T-helper 1 cell (primary cell): ENCODE data around the gene ISG20L2.

Experiments used
- DNase-seq, 5 donors: peaks; one replicate each; pipeline ENCODE4 v3.0.0-alpha.2; 2012 to 2020

Gene ISG20L2

DNA sequence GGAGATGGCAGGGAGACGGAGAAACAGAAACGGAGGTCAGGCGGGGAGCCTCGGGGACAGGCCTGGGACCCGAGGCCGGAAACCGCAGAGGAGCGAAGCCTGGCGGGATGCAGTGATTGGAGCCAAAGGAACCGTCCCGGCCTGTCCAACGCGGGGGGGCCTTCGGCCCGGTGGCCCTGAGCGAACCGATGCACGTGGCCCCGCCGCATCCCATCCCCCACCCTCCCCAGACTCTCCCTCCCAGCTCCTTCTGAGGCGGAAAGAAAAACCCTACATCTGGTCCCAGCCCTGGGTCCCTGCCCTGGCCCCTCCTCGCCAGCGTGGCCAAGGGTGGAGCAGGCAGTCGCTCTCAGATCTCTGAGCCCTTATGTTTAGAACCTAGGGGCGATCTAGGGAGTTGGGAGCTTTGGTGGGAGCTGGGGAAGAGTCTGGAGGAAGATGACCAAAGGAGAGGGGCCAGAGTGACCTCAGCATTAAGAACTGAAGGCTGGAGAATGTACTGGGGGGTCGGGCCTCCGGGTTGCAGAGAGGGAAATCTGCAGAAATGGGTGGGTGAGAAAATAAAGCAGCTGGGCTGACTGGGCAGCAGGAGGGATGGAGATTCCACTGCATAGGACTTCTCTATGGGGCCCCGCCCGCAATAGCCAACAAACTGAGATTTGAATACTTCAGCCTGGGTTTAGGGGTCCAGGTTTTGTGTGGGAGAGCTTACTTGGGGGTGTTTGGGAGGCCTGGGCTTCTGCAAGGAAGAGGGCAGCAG lies 21.7 kb downstream of the ISG20L2 start:
- peak in 1 of 5 donors; percentile 22 for DNase-seq

DNA sequence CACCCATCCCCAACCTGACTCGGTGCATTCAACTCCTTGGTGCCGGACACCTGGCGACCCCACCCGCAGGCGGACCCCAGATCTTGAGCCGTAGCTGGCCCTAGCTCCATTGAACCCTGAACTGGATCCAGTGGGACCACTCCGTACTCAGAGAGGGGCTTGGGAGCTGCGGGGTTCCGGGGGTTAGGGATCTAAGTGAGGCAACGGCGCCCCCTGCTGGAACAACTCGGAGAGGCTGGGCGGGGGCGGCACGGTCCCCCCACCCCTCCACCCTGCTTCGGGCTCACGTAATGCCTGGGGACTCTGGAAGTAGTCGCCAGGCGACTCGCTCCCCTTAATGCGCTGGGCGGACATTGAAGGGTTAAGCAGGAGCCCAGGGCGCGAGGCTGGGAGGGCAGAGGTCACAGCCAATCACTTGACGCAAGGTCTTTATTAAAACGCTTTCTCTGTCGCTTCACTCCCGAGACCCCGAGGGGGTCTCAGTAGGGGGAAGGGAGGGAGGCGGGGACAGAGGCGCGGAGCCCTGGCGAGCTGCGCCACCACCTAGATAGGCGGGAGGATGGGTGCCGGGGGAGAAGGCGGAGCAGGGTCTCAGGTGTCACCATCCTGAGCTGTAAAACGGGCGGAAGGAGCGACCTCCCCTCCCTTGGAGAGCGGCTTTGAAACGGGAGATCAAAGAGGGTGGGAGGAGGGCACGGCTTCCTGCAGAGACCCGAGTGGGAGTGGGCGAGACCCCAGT lies 22.5 kb downstream of the ISG20L2 start:
- peak; percentile 45 to 66 (median 58) for DNase-seq

GRCh38 chr1:156705321-156705917 lies 23.1 kb downstream of the ISG20L2 start, which contains the start of gene CRABP2:
Gene CRABP2, minus strand, starts transcription at chr1:156705583. Its CDS starts 137 bp downstream, at chr1:156705446.
- DNase-seq = peak in 2 of 5 donors; percentile 23 to 30

DNA sequence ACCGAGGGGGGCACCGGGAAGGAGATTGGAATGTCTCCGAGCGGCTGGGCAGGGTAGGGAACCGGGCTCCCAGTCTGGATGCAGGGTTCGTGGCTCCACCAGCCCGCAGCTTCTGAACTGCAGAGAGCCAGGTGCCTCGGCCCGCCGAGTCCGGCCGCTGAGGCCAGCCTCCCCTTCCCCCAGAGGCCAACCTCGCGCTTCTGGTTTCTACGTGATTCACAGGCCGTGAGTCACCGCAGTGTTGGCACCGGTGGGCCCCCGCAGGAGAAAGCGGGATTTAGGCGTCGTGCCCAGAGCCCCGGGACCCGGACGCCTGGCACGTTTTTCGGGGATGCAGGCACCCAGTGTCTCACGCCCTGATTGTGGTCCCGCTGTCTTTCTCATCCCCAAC lies 23.6 kb downstream of the ISG20L2 start:
- no peak for DNase-seq

- no peak for DNase-seq
These were observed 24.3 kb downstream of the ISG20L2 start for GRCh38 chr1:156704166-156704711.

- DNase-seq = no peak
These were observed 24.8 kb downstream of the ISG20L2 start for GRCh38 chr1:156703741-156704140.

DNA sequence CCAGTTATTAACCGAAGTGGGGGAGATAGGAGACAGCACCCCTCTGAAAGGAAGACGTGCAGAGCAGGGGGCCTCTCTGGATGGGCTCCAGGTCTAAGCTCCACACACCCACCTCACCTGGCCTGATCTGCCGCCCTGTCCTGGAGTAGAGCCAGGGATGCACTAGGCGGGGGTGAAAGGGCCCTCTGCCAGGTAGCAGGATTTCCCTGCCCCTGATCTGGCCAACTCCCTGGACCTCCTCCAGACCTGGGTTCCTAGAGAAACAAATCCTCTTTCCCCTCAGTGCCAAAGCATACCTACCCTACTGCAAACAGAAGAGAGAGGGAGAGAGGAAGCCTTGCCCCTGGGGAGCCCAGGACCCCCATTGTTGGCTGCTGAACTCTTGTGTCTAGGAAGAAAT lies 25.2 kb downstream of the ISG20L2 start:
- DNase-seq = no peak

DNA sequence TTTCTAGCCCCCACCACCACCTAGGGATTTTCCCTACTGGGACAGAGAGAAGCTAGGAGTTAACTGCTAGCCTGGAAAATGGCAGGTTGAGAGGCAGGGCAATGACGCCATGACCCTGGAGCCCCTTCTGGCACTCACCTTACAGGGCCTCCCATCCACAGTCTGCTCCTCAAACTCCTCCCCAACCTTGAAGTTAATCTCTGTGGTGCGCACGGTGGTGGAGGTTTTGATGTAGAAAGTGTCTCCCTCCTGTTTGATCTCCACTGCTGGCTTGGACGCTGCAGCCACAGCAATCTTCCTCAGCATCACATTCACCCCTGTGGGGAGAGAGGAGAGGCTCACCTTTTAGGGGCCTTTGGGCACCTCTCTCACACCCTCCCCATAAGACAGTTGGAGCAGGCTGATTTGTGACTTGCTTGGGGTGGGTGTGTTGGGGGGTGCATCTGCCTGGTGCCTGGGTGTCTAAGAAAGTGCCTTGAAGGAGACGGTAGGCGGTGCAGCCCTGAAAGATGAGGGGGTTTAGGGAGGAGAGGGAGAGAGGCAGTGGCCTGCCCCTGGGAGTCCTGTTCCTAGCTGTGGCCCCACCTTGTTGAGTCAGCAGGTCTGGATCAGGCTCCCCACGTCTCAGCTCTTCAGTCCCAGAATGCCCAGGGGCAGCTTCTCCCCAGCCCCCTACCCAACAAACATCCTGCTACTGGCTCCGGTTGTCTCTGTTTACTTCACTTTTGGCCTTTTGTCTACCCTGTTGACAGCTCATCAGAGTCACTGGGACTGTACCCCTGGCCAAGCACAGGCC lies 27.6 kb downstream of the ISG20L2 start:
- no peak for DNase-seq

GRCh38 chr1:156698995-156699394 lies 29.6 kb downstream of the ISG20L2 start:
- DNase-seq = no peak

- no peak for DNase-seq
These were observed 31.1 kb downstream of the ISG20L2 start for GRCh38 chr1:156697481-156697880.

DNA sequence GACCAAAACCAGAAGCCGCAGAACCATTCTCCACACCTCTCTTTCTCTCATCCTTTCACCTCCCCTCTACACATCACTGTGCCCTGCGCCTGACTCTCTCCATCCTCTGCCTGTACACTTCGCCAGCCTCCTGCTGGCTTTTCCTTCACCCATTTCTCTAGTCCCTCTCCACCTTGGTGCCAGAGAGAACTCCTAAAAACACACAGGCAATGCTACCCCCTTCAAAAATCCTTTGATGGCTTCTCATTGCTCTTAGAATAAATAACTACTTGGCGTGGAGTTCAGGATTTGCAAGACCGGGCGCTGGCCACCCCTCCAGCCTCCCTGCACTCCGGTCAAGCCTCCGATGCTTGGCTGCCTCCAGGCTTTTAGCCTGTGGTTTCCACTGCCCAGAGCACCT lies 31.8 kb downstream of the ISG20L2 start:
- DNase-seq = no peak

DNA sequence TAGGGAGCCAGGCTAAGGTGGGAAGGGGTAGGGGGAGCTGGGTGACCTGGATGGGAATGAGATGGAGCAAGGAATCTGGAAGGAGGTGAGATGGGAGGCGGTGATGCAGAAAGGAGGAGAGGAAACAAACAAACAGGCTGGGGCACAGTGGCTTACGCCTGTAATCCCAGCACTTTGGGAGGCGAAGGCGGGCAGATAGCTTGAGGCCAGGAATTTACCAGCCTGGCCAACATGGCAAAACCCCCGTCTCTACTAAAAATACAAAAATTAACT lies 33.9 kb downstream of the ISG20L2 start:
- DNase-seq = no peak

- DNase-seq = no peak
These were observed 34.5 kb downstream of the ISG20L2 start for GRCh38 chr1:156693848-156694689.

DNA sequence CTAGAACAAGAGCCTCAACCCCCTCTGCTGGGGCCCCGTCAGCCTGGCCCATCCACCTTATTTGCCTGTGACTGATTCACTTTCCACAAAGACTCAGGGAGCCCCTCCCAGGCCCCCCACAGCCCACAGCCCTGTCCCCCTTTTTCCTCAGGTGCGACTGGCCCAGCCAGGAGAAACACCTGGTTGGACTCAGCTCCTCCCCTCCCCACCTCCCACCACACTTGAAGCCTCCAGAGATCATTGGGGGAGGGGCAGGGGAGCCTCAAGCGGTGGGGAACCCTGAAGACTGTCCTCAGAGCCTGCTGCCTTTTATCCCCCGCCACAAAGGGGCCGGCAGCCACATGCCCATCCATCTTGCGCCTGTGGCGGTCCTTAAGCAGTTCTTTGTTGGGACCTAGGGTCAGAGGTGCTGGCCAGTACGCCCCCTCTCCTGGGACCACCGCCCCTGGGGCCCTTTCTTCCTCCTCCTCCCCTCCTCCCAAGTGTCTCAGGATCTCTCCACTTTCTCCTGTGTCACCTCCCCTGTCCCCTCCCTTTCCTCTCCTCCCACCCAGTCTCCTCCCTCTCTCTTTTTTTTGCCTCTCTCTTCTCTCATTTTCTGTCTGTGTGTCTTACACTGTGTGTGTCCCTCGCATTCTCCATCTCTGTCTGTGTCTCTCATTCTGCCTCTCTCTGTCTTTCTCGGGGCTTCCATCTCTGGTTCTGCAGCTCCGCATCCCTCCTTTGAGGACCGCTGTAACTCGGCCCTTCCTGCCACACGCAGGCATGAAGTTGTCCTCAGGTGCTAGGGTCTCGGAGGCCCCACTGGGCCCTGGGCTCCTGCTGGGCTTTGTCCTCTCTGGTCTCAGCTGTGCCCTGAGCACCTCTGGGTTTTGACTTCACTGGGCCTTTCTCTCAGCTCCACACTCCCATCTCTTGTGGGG lies 35.4 kb downstream of the ISG20L2 start:
- peak in 1 of 5 donors; percentile 8 for DNase-seq

DNA sequence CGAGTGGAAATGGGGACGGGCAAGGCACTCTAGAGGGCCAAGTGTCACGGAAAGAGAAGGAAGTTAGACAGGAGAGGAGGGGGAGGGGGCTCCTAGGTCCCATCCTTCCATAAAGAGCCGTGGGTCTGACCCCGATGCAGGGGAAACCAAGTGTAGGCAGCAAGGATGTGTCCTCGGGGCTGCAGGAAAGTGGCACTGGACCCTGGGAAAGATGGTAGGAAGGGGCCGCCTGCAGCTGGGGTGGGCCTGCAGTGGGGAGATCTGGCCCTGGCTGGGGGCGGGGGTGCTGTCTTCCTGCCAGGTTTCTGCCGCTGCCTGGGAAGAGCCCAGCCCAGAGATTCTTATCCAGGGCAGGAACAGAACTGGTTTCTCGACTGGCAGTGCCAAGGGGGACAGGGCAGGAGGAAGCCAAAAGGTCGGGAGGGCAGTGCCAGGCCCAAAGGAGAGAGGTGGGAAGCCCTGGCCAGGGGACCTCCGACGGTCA lies 36.1 kb downstream of the ISG20L2 start:
- DNase-seq = no peak

- no peak for DNase-seq
These were observed 36.7 kb downstream of the ISG20L2 start for GRCh38 chr1:156691665-156692440.

DNA sequence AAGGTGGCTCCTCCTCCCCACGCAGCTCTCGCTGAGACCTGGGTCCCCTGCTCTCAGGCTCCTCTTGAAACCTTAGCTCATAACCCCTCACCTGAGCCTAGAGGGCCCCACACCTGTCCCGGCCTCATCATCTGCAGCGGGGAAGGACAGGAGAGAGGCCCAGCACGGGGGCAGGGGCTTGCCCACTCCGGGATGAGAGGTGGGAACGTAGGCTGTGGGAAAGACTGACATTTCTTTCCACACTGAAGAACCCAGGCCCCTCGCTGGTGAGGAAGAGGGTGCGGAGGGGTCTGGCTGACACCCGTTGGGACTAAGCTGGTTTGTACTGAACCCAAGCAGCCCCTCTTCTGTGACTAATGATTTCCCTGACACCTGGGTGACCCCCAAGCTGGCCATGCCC lies 37.4 kb downstream of the ISG20L2 start:
- no peak for DNase-seq

GRCh38 chr1:156690675-156691036 lies 37.9 kb downstream of the ISG20L2 start:
- no peak for DNase-seq

DNA sequence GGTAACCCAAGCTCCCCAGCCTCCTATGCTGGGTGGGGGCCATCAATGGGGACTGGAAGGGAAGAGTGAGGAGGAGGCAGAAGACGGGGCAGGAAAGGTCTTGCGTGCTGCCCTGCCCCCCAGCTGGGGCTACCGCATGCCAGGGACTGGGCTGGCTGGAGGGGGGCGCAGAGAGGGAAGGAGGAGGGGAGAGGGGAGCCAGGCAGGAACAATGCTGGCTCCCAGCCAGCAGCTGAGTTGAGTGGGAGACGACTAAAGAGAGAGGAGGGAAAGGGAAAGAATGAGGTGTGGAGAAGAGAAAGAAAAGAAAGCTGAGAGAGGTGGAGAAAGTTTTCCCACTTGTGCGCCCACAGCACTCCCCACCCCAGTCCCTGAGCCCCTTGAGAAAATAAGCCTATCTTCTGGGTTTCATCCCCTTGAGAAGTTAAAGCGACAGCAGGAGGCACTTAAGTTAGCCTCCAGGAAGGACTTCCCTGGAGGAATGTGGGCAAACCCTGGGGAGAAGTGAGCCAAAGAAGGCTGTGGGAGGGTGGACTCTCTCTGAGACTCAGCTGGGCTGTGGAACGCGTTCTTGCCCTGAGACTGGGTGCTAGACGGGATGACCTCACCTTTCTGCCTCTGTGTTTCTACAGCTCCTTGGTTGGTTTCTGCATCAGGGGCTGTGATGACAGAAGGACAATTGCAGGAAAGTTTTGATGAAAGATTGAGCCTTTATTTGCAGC lies 38.5 kb downstream of the ISG20L2 start:
- no peak for DNase-seq
